Hepatocyte (in vitro differentiated cells): ENCODE measurements around the gene DNAI7.

Experiments used
- EZH2phosphoT487 ChIP-seq: fragments of 200-600 bp; sonication (generic); IDR thresholded peaks from one replicate; pipeline ENCODE4 v1.6.1; 2018; ENCODE audit warnings: antibody characterized with exemption, mild to moderate bottlenecking, low read depth, moderate library complexity; ENCODE audit not compliant: unreplicated experiment, severe bottlenecking
- TF ChIP-seq, protein P1 (sequence below): fragments of 200-600 bp; sonication (generic); IDR thresholded peaks from 2 replicates; pipeline ENCODE4 v1.5.1; 2016; ENCODE audit warnings: antibody characterized with exemption, mild to moderate bottlenecking; ENCODE audit not compliant: poor library complexity

GRCh38 chr12:25197608-25198007 is 2.6 kb upstream of the DNAI7 start:
- TF ChIP-seq, protein P1, sequence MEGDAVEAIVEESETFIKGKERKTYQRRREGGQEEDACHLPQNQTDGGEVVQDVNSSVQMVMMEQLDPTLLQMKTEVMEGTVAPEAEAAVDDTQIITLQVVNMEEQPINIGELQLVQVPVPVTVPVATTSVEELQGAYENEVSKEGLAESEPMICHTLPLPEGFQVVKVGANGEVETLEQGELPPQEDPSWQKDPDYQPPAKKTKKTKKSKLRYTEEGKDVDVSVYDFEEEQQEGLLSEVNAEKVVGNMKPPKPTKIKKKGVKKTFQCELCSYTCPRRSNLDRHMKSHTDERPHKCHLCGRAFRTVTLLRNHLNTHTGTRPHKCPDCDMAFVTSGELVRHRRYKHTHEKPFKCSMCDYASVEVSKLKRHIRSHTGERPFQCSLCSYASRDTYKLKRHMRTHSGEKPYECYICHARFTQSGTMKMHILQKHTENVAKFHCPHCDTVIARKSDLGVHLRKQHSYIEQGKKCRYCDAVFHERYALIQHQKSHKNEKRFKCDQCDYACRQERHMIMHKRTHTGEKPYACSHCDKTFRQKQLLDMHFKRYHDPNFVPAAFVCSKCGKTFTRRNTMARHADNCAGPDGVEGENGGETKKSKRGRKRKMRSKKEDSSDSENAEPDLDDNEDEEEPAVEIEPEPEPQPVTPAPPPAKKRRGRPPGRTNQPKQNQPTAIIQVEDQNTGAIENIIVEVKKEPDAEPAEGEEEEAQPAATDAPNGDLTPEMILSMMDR: no peak
- TF ChIP-seq EZH2phosphoT487: no peak
